ENCODE measurements around the gene CCL21.

CCL21 gene

DNA sequence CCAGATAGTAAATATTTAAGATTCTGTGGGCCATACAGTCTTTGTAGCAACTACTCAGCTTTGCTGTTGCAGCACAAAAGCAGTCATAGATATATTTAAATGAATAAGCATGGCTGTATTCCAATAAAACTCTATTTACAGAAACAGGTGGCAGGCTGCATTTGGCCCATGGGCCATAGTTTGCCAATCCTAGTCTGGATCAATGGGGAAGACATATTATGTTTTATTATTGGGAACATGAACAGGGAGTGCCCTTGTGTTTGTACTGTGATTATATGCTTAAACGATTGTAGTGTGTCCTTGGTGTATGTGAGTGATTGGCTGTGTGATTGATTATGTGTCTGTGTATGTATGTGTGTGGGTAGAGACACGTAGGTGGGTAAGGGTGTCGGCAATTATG, 35.5 kb downstream of the CCL21 start:
- DNase-seq (no peak), ATAC-seq (no peak)

DNA sequence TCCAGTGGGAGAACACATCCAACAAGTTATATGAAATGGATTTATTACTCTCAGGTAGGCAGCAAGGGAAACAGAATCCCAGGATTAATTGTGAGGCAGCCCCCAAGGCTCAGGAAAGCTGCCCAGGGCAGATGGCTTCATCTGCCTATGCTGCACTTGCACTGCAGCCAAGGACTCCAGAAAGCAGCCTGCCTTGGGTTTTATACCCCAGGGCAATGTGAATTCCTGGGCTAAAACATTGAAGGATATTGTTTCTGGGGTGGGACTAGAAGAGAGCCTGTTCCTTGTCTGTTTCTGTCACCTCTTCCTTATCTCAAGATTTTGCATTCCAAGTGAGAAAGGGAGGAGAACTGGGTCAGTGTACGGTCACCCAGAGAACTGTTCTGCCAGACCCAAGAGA, 38.6 kb downstream of the CCL21 start:
- ATAC-seq: no peak
- no peak for DNase-seq

DNA sequence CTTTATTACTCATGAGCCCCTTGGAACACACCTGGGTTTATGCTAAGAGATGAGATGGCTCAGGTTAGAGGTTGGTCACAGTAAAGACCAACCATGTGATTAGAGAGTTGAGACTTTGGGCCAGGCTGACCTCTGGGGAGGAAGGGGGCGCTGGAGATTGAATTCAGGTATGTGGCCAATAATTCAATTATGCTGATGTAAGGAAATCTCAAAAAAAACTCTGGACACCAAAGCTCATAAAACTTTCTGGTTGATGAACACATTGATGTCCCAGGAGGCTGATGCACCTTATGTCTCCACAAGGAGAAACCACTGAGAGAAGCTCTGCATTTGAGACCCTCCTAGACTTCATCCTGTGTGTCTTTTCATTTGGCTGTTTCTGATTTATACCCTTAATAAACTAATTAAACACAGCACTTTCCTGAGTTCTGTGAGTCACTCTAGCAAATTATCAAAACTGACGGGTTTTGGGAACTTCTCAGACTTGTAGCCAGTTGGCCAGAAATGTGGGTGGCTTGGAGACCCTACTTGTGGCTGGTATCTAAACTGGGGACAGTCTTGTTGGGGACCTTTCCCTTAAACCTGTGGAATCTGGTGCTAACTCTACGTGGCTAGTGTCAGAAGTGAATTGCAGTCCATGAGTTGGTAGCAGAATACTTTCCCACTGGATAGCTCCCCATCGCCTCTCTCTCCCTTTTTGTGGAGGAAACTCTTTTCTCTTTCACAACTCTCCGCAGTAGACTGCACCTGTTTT, 40.0 kb downstream of the CCL21 start:
- DNase-seq (no peak), ATAC-seq (no peak)

- peak; percentile 87 for DNase-seq
Observed at GRCh38 chr9:34665381-34666250, 44.3 kb downstream of the CCL21 start.

GRCh38 chr9:34665067-34665380, 44.9 kb downstream of the CCL21 start:
- DNase-seq (no peak), ATAC-seq (no peak)

More at GRCh38 chr9:34665381-34666250, 44.3 kb downstream of the CCL21 start:
- peak; percentile 75 for ATAC-seq

DNA sequence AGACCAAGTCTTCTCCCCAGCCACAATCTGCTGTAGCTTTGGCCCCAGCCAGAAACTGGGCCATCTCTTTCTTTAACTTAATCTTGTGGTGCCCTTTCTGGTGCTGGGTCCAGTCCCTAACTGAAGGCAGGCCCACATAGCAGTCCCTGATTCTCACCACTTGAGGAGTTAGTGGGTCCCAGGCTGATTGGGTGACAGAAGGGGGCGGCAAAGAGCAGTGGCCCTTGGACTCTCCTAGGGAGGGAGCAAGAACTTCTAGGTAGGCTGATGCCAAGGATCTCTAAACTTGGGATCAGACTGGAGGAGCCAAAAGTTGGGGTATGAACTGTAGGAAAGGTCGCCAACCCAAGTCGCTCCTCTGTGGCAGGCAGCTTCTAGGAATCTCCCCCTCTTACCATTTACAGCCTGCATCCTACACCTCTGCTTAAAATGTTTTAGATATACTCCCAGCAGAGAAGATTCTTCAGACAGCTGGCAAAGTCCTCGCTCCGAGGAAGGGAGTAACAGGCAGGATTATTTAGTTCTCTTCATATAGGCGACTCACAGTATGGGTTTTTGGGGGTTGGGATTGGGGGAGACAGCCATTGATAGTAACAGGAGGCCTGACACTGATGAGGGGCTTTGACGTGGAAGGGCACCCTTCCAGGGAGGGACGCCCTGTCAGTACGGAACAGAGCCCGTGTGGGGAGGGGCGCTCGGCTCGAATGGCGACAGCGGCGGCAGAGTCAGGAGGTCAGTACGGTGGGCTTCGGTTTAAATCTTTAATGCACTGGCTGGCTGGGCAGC, 45.5 kb downstream of the CCL21 start:
- ATAC-seq (peak; percentile 55), DNase-seq (peak; percentile 71)

- DNase-seq: no peak
Observed at GRCh38 chr9:34663303-34663605, 46.7 kb downstream of the CCL21 start.

GRCh38 chr9:34662526-34663302, 47.2 kb downstream of the CCL21 start, which contains the start of gene CCL27:
CCL27 (minus strand) TSS chr9:34662657; CDS start chr9:34662633, 24 bp downstream.
- ATAC-seq (no peak), DNase-seq (no peak)

More at GRCh38 chr9:34663303-34663605, 46.7 kb downstream of the CCL21 start:
- ATAC-seq: no peak

DNA sequence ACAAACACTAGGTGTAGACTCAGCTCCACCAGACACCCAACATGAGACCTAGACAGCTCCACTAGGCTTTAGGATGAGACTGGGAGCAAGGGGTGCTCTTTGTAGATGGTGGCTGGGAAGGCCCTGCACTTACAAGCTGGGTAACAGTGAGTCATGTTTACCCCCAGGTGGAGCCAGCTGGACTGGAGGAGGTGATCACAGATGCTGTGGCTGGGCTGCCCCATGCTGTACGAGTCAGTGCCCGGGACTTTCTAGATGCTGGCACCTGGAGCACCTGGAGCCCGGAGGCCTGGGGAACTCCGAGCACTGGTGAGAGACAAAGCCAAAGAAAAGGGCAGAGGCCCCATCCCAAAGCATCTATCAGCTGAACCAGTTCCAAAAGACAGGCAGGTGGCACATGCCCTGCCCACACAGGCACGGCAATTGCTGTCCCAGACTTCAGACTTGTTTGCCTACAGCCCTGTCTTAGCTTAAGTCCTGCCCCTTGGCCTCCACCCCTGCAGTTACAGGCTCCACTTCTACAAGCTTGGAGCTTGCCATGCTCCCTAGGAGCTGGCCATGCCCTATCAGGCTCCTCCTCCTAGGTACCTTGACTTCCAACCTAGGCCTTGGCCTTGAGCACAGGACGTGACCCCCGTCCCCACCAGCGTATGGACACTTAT, 50.2 kb downstream of the CCL21 start:
- DNase-seq (no peak), ATAC-seq (no peak)
